ENCODE measurements around the gene CREB1. TPM values are rescaled to one million over a fixed set of nuclear protein-coding genes. Genes with fewer than 3 reads are reported as not detected.

CREB1 gene
- total and polyA plus RNA-seq, 9 of the 15 experiments (the other 6 are each of a cell fraction or from before 2014, with no cell fraction given): 8.9 to 51.3 (median 19.5) TPM

DNA sequence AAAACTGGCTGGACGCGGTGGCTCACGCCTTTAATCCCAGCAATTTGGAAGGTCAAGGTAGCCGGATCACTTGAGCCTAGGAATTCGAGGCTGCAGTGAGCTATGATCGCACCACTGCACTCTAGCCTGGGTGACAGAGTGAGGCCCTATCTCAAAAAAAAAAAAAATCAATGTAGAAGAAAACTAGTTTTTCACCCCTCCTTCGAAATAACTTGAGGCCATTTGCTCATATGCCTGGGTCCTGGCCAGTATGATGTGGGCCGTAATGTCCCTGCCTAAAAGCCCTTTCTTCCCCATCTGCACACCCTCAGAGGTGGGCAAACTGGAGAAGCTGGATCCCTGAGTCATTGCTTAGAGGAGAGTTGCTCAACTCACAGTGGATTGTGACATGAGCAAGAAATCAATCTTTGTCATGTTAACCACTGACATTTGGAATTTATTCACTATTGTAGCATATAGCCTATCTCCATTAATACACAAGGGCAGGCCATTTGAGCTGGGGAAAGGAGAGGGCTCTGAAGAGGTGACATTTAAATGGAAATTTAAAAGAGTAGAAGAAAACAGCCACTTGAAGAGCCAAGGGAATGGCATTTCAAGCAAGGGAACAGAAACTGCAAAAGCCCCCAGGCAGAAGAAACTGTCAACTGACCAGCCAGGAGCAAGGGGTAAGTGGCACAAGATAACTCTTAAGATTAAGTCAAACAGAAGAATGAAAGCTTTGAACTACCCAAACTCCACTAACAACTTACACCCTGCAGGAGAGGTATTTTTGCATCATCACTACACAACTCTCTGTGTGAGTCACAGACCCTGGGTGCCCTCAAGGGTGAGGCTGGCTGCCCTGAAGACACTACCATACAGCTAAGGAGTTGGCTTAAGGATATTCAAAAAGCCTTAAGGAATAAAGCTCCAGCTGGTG lies 103.1 kb downstream of the CREB1 start (continued):
- TF ChIP-seq, protein P1, sequence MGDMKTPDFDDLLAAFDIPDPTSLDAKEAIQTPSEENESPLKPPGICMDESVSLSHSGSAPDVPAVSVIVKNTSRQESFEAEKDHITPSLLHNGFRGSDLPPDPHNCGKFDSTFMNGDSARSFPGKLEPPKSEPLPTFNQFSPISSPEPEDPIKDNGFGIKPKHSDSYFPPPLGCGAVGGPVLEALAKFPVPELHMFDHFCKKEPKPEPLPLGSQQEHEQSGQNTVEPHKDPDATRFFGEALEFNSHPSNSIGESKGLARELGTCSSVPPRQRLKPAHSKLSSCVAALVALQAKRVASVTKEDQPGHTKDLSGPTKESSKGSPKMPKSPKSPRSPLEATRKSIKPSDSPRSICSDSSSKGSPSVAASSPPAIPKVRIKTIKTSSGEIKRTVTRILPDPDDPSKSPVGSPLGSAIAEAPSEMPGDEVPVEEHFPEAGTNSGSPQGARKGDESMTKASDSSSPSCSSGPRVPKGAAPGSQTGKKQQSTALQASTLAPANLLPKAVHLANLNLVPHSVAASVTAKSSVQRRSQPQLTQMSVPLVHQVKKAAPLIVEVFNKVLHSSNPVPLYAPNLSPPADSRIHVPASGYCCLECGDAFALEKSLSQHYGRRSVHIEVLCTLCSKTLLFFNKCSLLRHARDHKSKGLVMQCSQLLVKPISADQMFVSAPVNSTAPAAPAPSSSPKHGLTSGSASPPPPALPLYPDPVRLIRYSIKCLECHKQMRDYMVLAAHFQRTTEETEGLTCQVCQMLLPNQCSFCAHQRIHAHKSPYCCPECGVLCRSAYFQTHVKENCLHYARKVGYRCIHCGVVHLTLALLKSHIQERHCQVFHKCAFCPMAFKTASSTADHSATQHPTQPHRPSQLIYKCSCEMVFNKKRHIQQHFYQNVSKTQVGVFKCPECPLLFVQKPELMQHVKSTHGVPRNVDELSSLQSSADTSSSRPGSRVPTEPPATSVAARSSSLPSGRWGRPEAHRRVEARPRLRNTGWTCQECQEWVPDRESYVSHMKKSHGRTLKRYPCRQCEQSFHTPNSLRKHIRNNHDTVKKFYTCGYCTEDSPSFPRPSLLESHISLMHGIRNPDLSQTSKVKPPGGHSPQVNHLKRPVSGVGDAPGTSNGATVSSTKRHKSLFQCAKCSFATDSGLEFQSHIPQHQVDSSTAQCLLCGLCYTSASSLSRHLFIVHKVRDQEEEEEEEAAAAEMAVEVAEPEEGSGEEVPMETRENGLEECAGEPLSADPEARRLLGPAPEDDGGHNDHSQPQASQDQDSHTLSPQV (IDR thresholded peaks at IDR 0.05): no peak
- TF ChIP-seq MIER1 (IDR thresholded peaks at IDR 0.05; ENCODE audit: low read depth) (peak; percentile 76), MCM5 (IDR thresholded peaks at IDR 0.05; ENCODE audit: low read depth) (no peak), NCOA2 (IDR thresholded peaks at IDR 0.05; ENCODE audit: partially characterized antibody in 2 of 2) (no peak), EZH2 (IDR thresholded peaks at IDR 0.05; ENCODE audit: borderline replicate concordance, low read depth, low read length) (no peak), KAT2B (IDR thresholded peaks at IDR 0.05; ENCODE audit: low read depth, low read length) (no peak), MYBL2 (IDR thresholded peaks at IDR 0.05; ENCODE audit: low read depth) (no peak), MYBL2 (CRISPR knock-in tag; IDR thresholded peaks at IDR 0.05; ENCODE audit: borderline replicate concordance) (no peak), ESRRB (CRISPR knock-in tag; IDR thresholded peaks at IDR 0.05; ENCODE audit: borderline replicate concordance) (no peak), XRCC3 (IDR thresholded peaks at IDR 0.05) (no peak), ZNF436 (CRISPR knock-in tag; IDR thresholded peaks at IDR 0.05) (no peak), ATF7 (IDR thresholded peaks at IDR 0.05) (no peak), ZFP30 (CRISPR knock-in tag; IDR thresholded peaks at IDR 0.05; ENCODE audit: borderline replicate concordance) (no peak), FOXP1 (CRISPR knock-in tag; IDR thresholded peaks at IDR 0.05) (no peak), CEBPB (tag; IDR thresholded peaks at IDR 0.05) (peak; percentile 100), MAFG (tag; conservative IDR thresholded peaks at IDR 0.05) (peak; percentile 78), GATAD2B (IDR thresholded peaks at IDR 0.05; ENCODE audit: borderline replicate concordance) (no peak), RUNX1 (IDR thresholded peaks at IDR 0.05; ENCODE audit: low read depth) (no peak), GATAD2A (IDR thresholded peaks at IDR 0.05) (no peak)
- TF ChIP-seq, protein P2, sequence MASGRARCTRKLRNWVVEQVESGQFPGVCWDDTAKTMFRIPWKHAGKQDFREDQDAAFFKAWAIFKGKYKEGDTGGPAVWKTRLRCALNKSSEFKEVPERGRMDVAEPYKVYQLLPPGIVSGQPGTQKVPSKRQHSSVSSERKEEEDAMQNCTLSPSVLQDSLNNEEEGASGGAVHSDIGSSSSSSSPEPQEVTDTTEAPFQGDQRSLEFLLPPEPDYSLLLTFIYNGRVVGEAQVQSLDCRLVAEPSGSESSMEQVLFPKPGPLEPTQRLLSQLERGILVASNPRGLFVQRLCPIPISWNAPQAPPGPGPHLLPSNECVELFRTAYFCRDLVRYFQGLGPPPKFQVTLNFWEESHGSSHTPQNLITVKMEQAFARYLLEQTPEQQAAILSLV (tag; IDR thresholded peaks at IDR 0.05): peak; percentile 62; the same call in 1 of the 2 replicates
- TF ChIP-seq, protein P3, sequence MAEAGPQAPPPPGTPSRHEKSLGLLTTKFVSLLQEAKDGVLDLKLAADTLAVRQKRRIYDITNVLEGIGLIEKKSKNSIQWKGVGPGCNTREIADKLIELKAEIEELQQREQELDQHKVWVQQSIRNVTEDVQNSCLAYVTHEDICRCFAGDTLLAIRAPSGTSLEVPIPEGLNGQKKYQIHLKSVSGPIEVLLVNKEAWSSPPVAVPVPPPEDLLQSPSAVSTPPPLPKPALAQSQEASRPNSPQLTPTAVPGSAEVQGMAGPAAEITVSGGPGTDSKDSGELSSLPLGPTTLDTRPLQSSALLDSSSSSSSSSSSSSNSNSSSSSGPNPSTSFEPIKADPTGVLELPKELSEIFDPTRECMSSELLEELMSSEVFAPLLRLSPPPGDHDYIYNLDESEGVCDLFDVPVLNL (CRISPR knock-in tag; IDR thresholded peaks at IDR 0.05; ENCODE audit: low read depth): no peak
- TF ChIP-seq, protein P4, sequence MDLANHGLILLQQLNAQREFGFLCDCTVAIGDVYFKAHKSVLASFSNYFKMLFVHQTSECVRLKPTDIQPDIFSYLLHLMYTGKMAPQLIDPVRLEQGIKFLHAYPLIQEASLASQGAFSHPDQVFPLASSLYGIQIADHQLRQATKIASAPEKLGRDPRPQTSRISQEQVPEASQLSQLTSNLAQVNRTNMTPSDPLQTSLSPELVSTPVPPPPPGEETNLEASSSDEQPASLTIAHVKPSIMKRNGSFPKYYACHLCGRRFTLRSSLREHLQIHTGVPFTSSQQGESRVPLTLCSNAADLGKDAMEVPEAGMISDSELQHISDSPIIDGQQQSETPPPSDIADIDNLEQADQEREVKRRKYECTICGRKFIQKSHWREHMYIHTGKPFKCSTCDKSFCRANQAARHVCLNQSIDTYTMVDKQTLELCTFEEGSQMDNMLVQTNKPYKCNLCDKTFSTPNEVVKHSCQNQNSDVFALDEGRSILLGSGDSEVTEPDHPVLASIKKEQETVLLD (IDR thresholded peaks at IDR 0.05): no peak

Data from K562 (cell line).